GM15510 (cell line): ENCODE measurements around the gene ELOVL5.

Experiments used
- POLR2A ChIP-seq: IDR thresholded peaks from 3 replicates; pipeline ENCODE4 v1.6.1; 2011; ENCODE audit warnings: borderline replicate concordance; ENCODE audit not compliant: insufficient read length; ENCODE audit errors: extremely low read depth

Gene ELOVL5

DNA sequence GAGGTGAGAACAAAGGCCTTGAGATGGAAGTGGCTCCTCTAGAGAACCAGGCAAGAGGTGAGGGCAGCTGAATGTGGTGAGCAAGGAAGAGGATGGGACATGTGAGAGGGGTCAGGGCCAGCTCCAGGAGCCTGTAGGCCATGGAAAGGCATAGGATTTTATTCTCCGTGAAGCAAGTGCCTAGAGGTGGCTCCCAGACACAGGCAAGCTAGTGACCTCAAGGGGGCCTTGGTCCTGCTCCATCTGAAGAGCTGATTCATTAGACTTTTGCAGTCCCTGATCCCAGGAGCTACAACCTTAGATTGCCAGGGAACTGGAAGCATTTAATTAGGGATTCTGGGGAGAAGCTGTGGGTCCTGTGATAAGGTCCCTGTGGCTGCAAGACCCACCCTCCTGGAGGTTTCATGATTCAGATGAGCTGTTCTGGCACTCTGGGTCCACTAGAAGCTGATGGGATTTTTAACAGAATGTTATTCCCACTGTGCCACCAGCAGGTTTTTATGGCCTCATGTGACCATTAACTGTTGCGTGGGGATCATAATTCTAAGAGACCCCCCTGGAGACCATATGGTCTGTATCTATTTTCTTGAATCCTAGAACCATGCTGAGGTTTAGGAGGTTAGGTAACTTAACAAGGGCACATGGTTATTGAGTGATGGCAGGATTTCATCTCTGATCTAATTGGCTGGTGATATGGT, 90.5 kb downstream of the ELOVL5 start:
- TF ChIP-seq POLR2A = no peak

DNA sequence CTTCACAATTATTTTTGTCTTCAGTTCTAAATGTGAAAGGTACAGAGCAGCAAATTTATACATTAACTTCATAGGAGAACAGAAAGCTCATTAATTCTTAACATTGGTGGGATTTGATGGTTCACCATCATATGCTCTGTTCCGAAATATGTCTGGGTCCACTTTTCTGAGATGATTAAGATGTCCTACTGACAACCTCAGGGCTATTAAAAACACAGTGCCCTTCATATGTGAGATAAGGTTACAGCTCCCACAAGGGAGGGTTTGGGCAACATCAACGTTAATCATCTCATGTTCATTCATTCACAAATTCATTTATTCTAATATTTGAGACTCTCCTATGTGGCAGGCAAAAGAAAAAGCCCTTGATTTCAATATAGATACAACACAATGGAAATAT, 91.2 kb downstream of the ELOVL5 start:
- no peak for TF ChIP-seq POLR2A

DNA sequence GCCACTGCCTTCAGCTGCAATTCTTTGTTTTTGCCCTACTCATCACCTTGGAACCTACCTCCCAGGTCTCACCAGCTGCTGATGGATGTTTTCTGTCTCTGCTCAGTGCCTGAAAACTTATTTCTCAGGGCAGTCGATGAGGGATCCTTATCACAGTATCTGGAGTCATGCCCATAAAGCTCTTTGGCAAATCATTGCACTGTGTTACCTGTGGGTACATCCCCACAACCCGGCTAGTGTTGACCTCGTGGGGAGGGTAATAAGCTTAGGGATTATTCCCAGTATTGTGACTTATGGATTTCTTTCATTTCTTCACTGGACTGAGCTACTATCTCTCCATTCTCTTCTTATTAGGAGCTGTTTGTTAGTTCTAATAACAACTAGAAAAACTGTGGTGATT, 91.7 kb downstream of the ELOVL5 start:
- TF ChIP-seq POLR2A = no peak

DNA sequence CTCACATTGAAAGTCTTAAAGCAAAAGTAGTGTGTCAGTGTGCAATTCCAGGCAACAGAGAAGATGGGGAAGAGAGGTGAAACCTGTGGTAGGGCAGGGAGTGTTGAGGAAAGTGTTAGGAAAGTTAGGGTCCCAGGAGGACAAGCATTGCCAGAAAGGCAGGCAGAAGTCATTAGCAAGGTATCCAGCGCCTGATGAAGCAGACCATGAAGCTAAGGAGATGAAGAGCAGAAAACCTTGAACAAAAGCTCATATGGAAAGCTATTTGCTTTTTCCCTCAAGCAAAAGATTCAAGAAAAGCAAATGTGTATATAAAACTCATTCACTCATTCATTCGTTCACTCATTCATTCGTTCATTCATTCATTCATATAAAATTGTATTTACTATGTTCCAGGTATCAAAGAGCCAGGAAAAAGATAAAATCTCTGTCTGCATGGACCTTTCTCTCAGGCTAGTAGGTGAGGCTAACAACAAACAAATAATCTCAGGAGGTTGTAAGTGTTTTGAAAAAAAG, 96.5 kb downstream of the ELOVL5 start:
- TF ChIP-seq POLR2A = no peak

DNA sequence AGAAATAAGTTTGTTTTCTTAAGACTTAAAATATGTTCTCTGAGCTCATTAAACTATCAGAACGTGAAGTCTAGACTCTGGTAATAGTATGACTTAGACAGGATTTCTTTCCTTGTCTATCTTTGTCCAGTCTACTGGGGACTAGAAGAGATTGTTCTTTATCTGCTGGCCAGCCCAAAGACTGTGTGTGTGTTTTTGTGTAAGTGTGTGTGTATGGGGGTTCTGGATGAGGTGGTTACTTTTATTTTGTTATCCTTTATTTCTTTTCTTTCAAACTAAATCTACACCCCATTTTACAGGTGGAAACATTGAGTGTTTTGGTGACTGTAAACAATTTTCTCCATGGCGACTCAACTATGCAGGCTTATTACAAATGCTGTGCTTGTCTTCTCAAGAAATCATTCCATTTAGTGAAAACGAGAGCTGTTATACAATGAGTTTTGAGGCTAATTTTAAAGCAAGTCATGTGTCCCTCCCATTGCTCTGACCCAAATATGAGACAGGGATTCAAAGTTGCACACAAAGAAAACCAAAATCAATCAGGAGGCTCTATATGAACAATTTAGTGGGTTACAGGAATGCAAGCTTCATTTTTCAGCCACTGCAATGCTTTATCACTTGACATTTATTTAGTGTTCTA, 97.6 kb downstream of the ELOVL5 start:
- no peak for TF ChIP-seq POLR2A

DNA sequence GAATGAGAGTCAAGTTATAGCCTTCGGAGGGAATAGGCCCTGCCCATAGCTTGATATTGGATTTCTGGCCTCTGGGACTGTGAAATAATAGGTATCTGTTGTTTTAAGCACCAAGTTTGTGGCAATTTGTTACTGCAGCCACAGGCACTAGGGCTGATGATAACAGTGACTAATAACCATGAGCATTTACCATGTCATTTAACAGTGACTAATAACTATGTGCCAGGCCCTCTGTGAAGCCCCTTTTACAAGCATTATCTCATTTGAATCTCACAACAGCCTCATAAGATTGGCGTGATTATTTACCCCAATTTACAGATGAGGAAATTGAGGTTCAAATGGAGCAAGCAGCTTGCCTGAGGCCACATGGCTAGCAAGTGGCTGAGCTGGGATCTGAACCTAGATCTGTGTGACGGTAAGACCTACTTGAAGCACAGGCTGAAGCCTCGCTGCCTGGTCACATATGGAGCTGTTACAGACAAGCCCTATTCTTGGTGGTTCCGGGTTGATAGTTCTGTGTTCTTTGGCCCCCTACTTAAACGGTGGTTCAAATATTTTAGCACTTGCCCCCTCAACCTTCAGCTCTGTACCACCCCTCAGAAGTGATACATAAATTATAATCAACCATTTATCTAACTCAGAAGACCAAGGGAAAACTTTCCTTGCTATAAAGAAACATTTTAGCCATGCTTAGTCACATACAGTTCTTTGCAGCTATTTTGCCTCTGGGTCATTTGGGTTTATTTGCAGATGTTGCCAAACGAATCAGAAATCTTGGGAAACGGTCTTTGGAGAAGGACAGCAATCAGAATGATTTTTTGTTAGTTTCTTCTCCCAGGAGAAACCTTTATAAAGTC, 98.3 kb downstream of the ELOVL5 start:
- no peak for TF ChIP-seq POLR2A

DNA sequence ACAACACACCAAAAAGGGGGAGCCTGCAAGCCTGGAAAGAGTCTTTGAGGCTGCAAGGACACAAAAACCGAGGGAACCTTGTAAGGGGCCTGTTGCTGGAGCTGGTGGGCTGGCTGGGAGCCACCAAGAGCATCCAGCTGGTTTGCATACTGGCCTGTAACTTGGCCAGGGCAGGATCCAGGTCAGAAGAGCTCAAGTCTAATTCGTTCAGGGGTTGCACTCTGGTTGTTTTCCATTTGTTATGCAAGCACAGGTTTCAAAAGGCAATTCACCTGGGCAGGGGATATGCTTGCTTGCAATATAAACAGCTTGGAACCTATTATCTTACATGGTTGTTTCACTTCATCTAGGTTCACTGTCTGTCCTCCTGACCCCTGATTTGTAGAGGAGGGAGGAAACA, 101.8 kb downstream of the ELOVL5 start:
- TF ChIP-seq POLR2A = no peak

DNA sequence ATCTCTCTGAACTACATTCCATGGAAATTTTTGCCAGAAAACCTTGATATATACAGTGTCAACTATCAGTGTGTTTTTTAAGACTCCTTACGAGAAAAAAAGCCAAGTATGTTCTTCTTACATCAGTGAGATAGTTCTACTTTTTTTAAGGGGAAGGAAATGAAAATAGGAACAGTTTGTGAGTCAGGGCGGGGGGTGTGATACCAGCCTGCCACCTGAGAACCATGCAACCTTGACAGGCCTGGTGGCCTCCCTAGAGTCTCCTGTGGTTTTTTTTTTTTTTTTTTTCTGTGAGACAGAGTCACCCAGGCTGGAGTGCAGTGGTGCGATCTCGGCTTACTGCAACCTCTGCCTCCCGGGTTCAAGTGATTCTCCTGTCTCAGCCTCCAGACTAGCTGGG, 103.8 kb downstream of the ELOVL5 start:
- TF ChIP-seq POLR2A = no peak

DNA sequence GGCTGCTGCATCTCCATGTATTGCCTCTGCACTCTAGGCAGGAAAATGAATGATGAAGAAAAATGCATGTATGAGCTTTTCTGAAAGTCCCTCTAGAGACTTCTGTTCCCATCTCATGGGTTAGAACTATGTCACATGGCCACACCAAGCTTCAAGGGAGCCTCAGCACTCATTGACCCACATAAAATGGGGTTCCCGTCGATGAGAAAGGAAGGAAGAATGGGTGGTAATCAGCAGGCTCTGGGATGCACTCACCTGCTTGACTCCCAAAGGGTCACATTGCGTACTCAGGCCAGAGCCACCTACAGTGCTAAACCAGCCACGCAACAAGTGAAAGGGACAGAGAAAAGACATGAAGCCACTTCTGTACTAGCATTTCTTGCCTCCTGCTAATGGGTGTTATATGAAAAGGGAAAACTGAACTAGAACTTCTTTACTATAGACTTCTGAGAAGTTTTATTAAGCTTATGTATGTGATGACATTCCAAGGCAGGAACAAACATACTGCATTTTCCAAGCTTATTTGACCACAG, 104.3 kb downstream of the ELOVL5 start:
- no peak for TF ChIP-seq POLR2A

DNA sequence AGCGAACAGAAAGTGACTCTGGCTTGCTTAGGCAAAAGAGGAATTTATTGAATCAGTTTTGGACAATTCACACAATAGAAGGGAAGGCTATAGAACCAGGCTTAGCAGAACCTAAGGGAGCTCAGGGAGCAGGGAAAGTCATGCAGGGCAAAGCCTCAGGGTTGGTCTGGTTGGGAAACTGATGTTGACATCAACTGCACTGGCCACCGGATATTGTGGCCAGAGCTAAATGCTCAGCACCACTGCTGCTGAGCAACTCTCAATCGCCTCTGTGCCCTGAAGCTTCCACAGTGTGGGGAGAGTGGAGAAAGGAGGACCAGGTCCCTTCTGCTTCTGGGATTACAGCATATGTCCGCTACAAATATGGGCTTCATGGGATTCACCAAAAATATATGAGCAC, 106.8 kb downstream of the ELOVL5 start:
- TF ChIP-seq POLR2A = no peak

DNA sequence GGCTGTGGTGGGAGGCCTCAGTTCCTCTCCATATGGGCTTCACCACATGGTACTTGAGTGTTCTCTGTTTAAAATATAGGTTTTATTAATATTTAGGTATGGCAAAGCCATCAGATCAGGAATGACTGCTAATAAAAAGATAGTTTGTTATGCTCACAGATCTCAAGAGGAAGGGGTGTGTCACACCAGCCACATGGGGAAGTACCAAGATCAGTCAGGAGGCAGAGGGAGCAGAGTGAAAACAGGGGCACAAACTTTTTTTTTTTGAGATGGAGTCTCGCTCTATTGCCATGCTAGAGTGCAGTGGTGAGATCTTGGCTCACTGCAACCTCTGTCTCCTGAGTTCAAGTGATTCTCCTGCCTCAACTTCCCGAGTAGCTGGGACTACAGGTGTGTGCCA, 108.0 kb downstream of the ELOVL5 start:
- TF ChIP-seq POLR2A = no peak

DNA sequence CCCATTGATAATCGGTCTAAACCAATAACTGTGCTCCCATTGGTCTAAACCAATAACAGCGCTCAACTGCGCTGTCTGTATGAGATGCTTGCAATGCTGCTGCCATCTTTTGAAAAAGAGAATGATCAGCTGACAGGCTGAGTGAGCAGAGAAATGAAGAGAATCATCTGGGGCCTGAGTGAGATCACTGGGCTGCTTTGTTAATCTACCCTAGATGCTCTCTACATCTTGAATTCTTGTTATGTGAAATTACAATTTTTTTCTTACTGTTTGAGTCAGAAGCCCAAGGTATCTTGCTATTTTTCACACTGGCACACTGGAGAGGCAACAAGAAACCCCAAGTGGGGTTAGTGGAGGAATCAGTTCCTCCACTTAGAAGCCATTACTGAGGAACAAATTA, 108.6 kb downstream of the ELOVL5 start:
- TF ChIP-seq POLR2A = no peak

DNA sequence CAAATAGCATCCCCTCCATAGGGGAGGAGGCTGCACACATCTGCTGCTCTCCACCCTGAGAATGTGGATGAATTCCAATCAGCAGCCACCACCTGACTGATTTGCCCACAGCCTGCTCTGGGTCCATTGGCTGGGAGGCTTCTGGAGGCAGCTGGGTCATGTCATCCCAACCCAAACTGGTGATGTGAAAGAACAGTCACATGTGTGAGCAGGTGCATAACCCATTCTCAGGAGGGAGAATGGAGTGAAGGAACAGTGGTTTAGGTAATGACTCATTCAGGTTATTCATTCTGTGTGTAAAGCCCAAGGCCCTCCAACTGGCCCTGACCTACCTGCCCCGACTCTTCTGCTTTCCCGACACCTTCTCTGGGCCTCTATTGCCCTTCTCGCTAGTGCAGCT, 109.2 kb downstream of the ELOVL5 start:
- TF ChIP-seq POLR2A = no peak

DNA sequence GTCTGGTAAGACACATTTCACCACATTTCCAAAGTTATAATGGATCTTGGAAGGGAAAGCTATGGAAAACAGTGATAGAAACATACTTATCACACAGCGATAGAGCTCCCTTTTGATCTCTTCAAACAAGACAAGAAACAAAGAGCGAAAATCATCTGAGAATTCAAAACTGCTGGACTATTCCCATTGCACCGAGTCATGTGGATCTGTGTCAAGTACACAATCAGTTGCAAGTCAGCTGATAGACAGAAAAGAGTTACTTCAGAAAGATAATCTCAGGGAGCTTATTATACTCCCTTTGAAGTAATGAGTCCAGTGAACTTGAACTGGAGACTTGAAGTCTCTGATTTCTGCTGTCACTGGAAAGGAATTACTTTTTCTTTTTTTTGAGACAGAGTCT, 110.4 kb downstream of the ELOVL5 start:
- no peak for TF ChIP-seq POLR2A

DNA sequence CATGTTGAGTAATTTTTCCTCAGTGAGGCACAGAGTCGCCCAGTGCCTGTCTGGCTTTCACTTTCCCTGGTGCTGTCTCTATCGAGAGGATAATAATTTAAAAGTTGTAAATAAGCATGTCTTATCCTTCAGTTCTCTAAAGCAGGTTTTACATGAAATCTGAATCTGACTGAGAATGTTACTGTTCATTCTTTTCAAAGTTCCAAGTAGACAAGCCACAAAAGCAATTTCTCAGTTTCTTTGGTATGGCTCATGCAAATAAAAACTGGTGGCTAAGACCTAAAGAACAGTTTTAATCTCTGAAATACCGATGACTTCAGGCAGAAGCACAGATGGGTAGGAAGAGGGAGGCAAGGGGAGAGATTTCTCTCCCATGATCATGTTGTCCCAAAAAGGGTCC, 112.5 kb downstream of the ELOVL5 start:
- no peak for TF ChIP-seq POLR2A
